GM18502 (cell line): ENCODE results near the gene ARID4B.
"Not testable (repeated sequence)": the region's sequence is repeated elsewhere in the genome, so short reads cannot be mapped to it uniquely, and the experiment has no call there.

Experiments
- ATAC-seq: cut with Tn5 transposase; IDR thresholded peaks from one replicate; pipeline ENCODE4 v1.9.1; 2021; ENCODE audit warnings: mild to moderate bottlenecking; ENCODE audit not compliant: unreplicated experiment, poor library complexity

Gene ARID4B

DNA sequence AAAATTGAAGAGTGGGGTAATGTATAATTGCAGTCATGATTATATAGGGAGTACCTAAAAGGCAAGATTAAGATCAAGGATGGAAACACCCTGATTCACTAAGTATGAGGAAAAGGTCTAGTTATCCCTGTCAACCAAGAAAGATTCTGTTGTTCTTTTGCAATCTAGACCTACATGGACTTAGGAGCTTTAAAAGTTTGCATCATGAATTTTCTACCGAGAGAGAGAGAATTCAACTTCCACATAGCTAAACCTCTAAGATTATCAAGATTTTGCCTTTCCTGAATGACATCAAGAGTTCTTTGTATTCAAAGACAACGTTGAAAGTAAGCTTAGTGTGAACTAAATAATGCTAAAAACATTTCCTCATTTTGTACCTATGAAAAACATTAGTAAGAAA, 88.1 kb downstream of the ARID4B start:
- no peak for ATAC-seq

DNA sequence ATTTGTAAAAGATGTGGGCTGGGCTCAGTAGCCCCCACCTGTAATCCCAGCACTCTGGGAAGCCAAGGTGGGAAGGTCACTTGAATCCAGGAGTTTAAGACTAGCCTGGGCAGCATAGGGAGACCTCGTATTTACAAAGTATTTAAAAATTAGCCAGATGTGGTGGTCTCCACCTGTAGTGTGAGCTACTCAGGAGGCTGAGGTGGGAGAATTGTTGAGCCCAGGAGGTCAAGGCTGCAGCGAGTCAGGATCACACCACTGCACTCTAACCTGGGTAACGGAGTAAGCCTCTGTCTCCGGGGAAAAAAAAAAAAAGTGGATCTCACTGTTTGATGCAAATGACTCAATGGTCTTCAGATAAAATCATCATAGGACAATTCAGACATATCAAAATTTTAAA, 89.4 kb downstream of the ARID4B start:
- no peak for ATAC-seq

DNA sequence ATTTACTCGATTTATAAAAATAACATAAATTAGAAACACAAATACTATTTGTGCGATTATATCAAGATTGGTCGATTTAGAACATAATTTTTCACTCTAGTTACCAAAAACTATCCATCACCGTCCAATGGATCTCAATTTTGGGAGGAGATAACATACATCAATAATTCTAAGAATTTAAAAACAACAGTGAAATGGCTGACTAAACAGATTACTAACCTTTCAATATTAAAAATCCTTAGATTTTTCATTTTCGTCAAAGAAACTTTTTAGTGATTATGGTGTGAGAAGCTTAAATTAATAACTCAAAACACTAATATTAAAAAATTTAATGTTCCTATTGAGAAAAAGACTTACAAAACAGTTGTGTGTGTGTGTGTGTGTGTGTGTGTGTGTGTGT, 91.9 kb downstream of the ARID4B start:
- no peak for ATAC-seq

DNA sequence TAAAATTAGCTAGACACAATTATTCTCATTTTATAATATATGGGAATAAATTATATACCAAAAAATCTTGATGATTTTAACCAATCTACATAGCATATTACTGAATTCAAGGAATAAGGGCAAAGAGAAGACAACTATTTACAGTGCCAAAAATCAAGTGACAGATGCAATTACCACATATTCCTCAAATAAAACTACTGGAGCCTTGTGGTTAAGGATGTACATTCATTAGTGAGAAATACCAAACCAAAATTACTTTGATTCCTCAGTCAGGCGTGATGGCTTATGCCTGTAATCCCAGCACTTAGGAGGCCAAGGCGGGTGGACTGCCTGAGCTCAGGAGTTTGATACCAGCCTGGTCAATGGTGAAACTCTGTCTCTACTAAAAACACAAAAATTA, 98.1 kb downstream of the ARID4B start:
- no peak for ATAC-seq

DNA sequence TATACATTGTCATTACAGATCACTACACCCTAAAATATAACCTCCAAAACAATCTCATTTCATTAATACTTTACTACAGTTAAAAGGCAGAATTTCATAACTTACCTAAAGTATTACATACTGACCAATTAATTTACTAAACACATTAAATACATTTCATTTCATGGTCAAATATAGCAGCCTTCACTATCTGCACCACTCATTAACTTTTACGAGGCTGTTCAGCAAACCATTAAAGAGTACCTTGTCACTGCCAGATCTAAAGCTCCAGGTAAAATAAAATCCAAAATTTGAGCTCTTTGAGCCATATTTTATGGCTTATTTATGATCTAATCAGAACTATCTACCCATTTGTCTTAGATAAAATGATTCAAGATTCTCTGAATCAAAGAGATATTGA, 100.6 kb downstream of the ARID4B start:
- no peak for ATAC-seq

DNA sequence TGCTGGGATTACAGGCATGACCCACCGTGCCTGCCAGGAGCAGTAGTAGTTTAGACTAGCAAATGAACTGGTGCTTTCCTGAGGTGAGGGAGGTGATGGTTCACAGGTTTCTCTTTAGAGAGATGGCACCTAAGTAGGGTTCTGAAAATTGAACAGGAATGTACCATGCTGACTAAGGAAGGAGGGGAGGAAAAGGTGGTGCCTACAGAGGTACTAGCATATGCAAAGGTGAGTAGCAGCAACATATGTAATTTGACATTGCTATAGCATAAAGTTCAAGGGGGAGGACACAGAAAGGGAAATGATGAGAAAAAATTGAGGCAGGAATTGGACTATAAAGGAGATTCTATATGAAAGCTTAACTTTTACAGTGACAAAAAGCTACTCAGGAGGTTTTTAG, 101.0 kb downstream of the ARID4B start:
- no peak for ATAC-seq

DNA sequence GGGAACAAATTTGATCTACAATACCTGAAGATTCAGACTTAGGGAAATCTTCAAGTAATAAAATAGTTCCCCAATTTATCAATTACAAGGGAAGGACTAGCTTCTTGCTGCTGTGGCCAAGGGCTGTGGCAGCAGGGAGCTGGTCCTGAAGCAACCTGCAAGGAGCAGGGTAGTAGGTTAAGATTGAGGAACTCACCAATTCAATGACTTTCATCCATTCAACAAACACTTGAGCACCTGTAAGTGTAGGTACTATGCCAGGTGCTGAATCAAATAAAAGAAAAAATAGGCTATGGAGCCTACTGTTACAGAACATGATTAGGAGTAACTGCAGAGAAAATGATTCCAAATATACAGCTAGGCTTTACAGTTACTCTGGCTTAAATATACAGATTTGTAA, 102.7 kb downstream of the ARID4B start:
- ATAC-seq = no peak

DNA sequence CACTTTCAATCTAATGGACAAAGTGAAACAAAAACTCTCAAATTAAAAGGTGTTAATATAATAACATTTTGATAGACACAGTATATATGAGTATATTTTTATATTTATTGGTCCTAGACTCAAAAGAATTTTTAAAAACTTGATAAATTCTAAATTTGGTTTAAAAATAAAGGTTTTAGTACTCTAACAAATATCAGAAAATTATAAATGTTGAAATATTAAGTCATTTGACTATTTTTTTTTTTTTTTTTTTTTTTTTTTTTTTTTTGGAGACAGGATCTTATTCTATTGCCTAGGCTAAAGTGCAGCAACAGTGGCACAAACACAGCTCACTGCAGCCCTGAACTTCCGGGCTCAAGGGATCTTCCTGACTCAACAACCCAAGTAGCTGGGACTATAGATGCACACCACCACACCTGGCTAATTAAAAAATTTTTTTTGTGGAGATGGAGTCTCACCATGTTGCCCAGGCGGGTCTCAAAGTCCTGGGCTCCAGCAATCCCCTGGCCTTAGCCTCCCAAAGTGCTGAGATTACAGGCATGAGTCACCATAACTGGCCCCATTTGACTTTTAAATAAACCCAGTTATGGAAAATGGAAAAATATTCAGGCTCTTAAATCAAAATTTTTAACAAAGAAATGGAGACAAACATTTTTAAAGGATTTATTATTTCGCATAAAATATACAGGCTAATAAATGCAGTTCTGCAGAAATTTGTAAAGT, 106.2 kb downstream of the ARID4B start:
- ATAC-seq = no peak

DNA sequence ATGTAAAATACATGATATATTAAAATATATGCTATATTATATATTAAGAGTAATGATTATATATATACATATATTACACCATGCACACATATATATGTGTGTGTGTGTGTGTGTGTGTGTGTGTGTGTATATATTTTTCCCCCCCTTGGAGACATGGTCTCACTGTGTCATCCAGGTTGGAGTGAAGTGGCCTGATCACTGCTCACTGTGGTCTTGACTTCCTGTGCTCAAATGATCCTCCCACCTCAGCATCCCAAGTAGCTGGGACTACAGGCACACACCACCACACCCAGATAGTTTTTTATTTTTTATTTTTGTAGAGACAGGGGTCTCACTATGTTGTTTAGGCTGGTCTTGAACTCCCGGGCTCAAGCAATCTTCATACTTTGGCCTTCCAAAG, 112.5 kb downstream of the ARID4B start:
- ATAC-seq = no peak

DNA sequence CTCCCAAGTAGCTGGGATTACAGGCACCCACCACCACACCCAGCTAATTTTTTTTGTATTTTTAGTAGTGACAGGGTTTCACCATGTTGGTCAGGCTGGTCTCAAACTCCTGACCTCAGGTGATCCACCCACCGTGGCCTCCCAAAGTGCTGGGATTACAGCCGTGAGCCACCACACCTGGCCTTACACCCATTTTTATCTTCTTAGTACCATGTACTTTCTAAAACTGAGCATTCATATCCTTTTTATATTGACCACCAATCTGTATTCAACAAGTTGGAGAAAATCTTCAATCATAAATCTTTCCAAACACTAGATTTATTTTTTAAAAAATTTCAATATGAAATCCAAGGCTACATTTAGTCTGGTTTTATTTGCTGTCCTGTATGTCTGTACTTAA, 113.0 kb downstream of the ARID4B start:
- ATAC-seq = not testable (repeated sequence)

DNA sequence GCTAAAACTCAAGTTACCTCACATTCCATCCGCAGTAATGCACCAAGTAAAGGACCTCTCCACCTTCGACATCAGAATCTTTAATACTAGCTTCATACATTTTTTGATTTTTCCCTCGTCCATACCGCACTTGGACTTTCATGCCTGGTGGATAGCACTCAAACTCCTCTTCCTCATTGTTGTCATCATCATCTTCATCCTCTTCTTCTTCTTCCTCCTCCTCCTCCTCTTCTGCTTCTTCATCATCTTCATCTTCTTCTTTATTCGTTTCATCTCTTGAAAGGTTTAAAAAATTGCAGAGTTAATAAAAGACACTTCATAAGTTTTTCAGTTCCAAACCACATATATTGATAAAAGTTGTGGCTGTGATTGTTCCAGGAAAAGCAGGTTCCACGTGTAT, 114.2 kb downstream of the ARID4B start:
- ATAC-seq = no peak

DNA sequence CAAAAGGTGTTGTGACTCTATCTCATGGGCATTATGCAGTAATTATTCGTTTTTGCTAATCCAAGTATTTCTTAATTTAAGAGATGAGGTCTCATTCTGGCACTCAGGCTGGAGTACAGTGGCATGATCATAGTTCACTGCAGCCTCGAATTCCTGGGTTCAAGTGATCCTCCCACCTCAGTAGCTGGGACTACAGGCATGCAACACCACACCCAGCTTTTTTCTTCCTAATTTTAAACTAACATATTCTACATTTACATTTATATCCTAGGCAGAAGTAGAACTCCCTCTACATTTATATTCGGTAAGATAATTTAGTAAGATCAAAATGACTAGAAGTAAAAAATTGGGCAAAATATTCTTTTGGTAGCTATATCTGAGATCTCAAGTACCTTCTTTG, 116.5 kb downstream of the ARID4B start:
- no peak for ATAC-seq

DNA sequence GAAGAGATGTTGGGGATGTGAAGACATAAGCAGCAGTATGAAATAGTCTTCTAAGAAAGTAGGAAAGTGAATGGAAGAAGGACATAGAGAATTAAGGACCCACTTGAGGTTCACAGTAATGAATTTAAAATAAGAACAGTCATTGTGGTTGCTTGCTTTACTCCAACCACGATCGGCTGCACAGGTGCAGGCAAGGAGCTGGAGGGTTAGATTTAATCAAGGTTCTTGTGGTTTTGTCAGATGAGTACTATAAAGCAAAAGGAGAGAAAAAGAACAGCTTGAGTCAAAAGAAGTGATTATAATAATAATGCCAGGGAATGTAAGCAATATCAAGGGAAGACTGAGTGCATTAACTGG, 120.8 kb downstream of the ARID4B start:
- ATAC-seq = no peak

DNA sequence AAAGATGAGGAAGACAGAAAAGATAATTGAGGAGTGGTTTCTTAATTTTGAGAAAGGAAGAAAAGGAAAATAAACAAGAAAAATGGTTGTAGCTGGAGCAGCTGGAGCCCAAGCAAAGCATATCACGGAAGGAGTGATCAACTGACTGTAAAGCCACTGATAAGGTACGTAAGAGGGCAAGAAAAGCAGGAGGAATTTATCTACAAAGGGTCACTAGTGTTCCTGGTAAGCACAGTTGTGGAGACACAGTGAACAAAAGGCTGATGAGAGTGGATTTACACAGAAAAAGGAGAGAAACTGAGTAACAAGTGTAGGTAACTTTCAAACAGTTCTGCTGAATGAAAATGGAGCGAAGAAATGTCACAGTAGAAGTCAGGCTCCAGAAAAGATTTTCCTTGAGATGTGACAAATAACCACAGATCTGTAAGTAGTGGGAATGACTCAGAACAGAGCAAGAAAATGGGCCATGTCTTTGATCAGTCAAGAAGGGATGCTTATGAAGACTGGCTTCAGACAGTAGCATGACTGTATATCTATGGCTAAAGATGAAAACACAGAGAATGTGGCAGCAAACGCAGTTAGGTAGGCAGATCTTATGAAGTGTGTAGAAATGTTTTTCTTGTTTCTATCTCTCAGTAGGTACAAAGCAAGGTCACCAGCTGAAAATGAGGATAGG, 121.3 kb downstream of the ARID4B start:
- ATAC-seq = no peak

DNA sequence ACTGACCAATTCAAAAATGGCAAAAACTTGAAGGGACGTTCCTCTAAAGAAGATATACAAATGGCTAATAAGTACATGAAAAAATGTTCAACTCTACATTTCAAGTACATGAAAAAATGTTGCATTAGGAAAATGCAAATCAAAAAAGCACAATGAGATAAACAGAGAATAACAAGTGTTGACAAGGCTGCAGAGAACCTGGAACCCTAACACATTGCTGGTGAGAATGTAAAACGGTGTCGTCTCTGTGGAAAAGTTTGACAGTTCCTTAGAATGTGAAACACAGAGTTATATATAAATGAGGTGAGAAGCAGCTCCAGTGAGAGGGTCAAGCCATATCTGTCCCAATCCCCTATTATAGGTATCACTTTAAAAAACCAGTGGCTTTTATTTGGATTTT, 122.3 kb downstream of the ARID4B start:
- ATAC-seq = no peak

DNA sequence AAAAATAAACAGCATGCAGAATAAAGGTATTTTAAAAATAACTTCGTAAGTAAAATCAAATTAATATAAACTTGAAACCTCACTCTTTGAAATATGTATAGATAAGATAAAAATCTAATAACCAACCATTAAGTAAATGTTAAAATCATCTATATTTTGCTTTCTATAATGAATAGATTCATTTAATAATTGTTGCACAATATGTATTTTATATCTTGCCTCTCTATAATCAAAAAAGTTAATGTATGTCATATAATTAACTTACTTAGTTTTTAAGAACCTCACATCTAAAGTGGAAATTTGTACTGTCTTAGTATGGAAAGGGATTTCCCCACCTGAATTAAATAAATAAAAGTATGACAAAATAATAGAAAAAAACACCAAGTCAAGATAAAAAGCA, 124.6 kb downstream of the ARID4B start:
- ATAC-seq = no peak

DNA sequence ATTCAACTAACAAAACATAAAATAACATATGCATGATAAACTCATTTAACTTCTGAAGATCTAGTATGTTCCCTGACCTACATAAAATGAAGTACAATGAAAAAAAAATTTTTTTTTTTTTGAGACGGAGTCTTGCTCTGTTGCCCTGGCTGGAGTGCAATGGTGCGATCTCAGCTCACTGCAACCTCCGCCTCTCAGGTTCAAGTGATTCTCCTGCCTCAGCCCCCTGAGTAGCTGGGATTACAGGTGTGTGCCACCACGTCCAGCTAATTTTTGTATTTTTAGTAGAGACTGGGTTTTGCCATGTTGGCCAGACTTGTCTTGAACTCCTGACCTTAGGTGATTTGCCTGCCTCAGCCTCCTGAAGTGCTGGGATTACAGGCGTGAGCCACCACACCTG, 125.5 kb downstream of the ARID4B start:
- ATAC-seq = not testable (repeated sequence)

DNA sequence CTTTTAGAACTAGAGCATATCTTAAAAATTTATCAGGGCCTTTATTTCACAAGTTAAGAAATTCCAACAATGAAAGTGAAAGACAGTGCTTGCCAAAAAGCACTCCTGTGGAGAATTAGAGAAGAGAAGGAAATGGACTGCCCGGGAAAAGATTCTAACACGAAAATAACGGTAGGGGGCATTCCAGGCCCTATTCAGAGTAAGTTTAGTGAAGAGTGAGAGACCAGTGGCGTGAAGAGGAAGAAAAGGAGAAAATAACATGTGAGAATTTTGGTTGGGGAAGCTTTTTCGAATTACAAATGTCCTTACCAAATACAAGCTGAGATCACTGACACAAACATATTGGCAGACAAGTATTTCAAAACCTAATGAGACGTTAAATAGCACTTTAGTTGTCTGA, 128.5 kb downstream of the ARID4B start:
- ATAC-seq = no peak

DNA sequence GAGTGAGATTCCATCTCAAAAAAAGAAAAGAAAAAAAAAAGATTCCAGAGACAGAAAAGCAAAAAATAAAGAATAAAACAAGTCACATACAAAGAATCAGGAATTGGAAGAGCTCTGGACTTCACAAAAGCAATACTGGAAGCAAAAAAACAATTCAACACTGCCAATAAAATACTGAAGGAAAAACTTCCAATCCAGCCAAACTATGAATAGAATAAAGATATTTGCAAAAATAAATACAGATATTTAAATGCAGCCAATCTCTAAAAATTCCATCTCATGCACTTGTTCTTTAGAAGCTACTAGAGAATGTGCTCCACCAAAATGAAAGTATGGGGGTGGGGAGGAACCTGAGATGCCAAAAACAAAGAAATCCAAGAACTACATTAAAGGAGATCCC, 137.5 kb downstream of the ARID4B start:
- no peak for ATAC-seq

DNA sequence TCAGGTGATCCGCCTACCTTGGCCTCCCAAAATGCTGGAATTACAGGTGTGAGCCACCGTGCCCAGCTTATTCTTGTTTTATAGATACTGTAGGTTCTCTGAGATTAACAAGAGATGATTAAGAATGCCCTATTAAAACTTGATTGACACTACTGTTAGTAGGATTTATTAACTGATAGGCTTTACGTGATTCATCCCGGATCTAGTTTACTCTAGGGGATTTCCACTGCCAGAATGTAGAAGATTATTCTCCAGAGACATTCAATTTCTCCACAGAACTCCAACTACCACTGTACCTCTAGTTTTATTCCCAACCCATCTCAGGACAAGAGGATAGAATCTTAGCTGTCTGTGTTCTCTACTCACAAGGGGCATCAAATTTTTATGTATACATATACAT, 140.7 kb downstream of the ARID4B start:
- no peak for ATAC-seq

DNA sequence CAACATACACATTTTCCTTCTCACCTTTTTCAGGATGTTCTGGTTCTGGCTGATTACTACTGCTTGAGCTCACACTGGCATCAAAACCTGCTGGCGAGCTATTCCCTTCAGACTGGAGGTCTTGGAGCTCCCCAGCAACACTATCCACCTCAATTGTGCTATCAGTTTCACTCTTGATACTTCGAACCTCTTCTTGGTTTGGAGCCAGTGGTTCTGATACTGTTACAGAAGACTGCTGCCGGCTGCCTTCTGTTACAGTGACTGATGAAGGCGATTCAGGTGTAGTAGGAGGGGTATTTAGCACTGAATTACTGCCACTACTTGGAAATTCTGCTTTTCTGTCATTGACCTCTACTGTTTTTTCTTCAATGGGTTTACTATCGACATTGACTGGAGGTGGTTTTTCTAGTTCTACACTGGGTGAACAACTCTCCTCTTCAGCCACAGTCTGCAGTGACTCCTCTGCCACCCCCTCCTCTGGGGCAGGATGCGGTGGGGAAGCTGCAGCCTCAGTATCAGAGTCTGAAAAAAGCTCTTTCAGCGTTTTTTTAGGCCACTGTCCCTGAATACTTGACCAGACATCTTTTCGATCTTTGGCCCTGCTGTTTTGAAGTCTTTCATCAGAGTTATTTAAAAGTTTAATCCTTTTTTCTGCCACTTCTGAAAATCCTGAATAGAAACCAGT, 146.3 kb downstream of the ARID4B start:
- no peak for ATAC-seq
